SK-N-SH (cell line): Measurements from ENCODE around the gene KRTAP9-1. TPM values are rescaled to one million over a fixed set of nuclear protein-coding genes. Genes with fewer than 3 reads are reported as not detected.
"Not testable (repeated sequence)": the region's sequence is repeated elsewhere in the genome, so short reads cannot be mapped to it uniquely, and the experiment has no call there.

Experiments used
- CTCF ChIA-PET: fragments of 300-600, 350-600 bp; formaldehyde crosslinking; extraction: SDS; loops from one replicate; lab custom pipeline; 2021; lab: Yijun Ruan, JAX
- POLR2A ChIA-PET: fragments of 350-600 bp; sonication (Branson Sonifier 250); formaldehyde crosslinking; extraction: SDS; loops from one replicate; lab custom pipeline; 2020; ENCODE audit warnings: antibody characterized with exemption, inconsistent platforms; lab: Yijun Ruan, JAX
- DNase-seq: peaks from one replicate; pipeline ENCODE4 v3.0.0; 2012
- H2AFZ ChIP-seq: fragments of 200-600 bp; sonication (generic); 2 replicates; pipeline ENCODE4 v1.8.1; 2016; ENCODE audit warnings: antibody characterized with exemption, mild to moderate bottlenecking, low read depth
- H3F3A ChIP-seq: fragments of 200-600 bp; sonication (generic); replicated peaks from 2 replicates; pipeline ENCODE3; 2016; ENCODE audit warnings: antibody characterized with exemption, mild to moderate bottlenecking; ENCODE audit not compliant: insufficient read depth
- H3K27ac ChIP-seq, 2 experiments: fragments of 200-500 bp in 1 of 2; fragments of 200-600 bp in 1 of 2; sonication (Bioruptor generic) in 1 of 2; sonication (generic), shearing (Covaris generic) in 1 of 2; 2 replicates each; pipeline versions ENCODE4 v1.5.1 to v1.6.1; 2014 to 2016; ENCODE audit warnings: low read depth in 2 of 2, inconsistent platforms in 1 of 2, low read length in 1 of 2, mild to moderate bottlenecking in 1 of 2, mixed read lengths in 1 of 2
- H3K27me3 ChIP-seq: fragments of 200-600 bp; sonication (generic), shearing (Covaris generic); 2 replicates; pipeline ENCODE4 v1.6.1; 2016; ENCODE audit warnings: mixed run types; ENCODE audit not compliant: insufficient read depth
- H3K36me3 ChIP-seq, 2 experiments: fragments of 200-500 bp in 1 of 2; fragments of 200-600 bp in 1 of 2; sonication (Bioruptor generic) in 1 of 2; sonication (generic) in 1 of 2; replicated peaks in 1 of 2; 2 replicates each; pipeline versions ENCODE3 to v1.5.1; 2014 to 2016; ENCODE audit warnings: low read length in 1 of 2, mild to moderate bottlenecking in 1 of 2; ENCODE audit not compliant: insufficient read depth in 2 of 2, control insufficient read depth in 1 of 2
- H3K4me1 ChIP-seq, 2 experiments: fragments of 200-500 bp in 1 of 2; fragments of 200-600 bp in 1 of 2; sonication (Bioruptor generic) in 1 of 2; sonication (generic), shearing (Covaris generic) in 1 of 2; 2 replicates each; pipeline versions ENCODE4 v1.5.1 to v1.6.1; 2014 to 2016; ENCODE audit warnings: low read depth in 1 of 2, low read length in 1 of 2, mixed run types in 1 of 2; ENCODE audit not compliant: insufficient read depth in 2 of 2, control insufficient read depth in 1 of 2
- H3K4me2 ChIP-seq: fragments of 200-600 bp; sonication (generic), shearing (Covaris generic); 2 replicates; pipeline ENCODE4 v1.6.1; 2017; ENCODE audit warnings: mixed run types
- H3K4me3 ChIP-seq, 2 experiments: fragments of 200-500 bp in 1 of 2; fragments of 200-600 bp in 1 of 2; sonication (Bioruptor generic) in 1 of 2; sonication (generic), shearing (Covaris generic) in 1 of 2; 2 replicates each; pipeline versions ENCODE4 v1.5.1 to v1.8.1; 2014 to 2016; ENCODE audit warnings: low read depth in 2 of 2, inconsistent platforms in 1 of 2, low read length in 1 of 2, mild to moderate bottlenecking in 1 of 2, mixed read lengths in 1 of 2, moderate library complexity in 1 of 2
- H3K79me2 ChIP-seq: fragments of 200-600 bp; sonication (generic); 2 replicates; pipeline ENCODE4 v1.8.1; 2017; ENCODE audit warnings: mild to moderate bottlenecking; ENCODE audit not compliant: insufficient read depth
- H3K9ac ChIP-seq: fragments of 200-600 bp; sonication (generic); 2 replicates; pipeline ENCODE4 v1.6.1; 2017; ENCODE audit warnings: mixed run types
- H3K9me2 ChIP-seq: fragments of 200-600 bp; sonication (generic); 2 replicates; pipeline ENCODE4 v1.6.1; 2017; ENCODE audit warnings: mixed run types
- H3K9me3 ChIP-seq: fragments of 200-600 bp; sonication (generic); 2 replicates; pipeline ENCODE4 v1.6.1; 2017; ENCODE audit warnings: mixed run types, mild to moderate bottlenecking, moderate library complexity
- H4K20me1 ChIP-seq: fragments of 200-600 bp; sonication (generic); 2 replicates; pipeline ENCODE4 v1.6.1; 2017; ENCODE audit warnings: mild to moderate bottlenecking, mixed run types; ENCODE audit not compliant: insufficient read depth
- EP300 ChIP-seq, 2 experiments: IDR thresholded peaks; 2 replicates each; pipeline versions ENCODE4 v1.4.0 to v1.6.1; 2012; ENCODE audit warnings: borderline replicate concordance in 1 of 2, low read depth in 1 of 2, low read length in 1 of 2
- EZH2phosphoT487 ChIP-seq: fragments of 200-600 bp; sonication (generic); IDR thresholded peaks from 2 replicates; pipeline ENCODE4 v1.6.1; 2017; ENCODE audit warnings: low read depth, mixed run types, mild to moderate bottlenecking, antibody characterized with exemption, moderate library complexity, borderline replicate concordance
- NRF1 ChIP-seq: IDR thresholded peaks from 2 replicates; pipeline ENCODE4 v1.6.1; 2012; ENCODE audit warnings: low read depth, mild to moderate bottlenecking, low read length
- POLR2AphosphoS5 ChIP-seq: IDR thresholded peaks from 2 replicates; pipeline ENCODE4 v1.6.1; 2012; ENCODE audit warnings: low read depth, low read length
- RAD21 ChIP-seq: IDR thresholded peaks from 2 replicates; pipeline ENCODE4 v1.6.1; 2012; ENCODE audit warnings: mild to moderate bottlenecking, low read length
- RFX5 ChIP-seq: IDR thresholded peaks from 2 replicates; pipeline ENCODE4 v1.6.1; 2012; ENCODE audit warnings: mild to moderate bottlenecking, improper control_type of control experiment, low read length
- RXRA ChIP-seq: IDR thresholded peaks from 2 replicates; pipeline ENCODE4 v1.4.0; 2012; ENCODE audit warnings: low read depth, mild to moderate bottlenecking, borderline replicate concordance
- SIN3A ChIP-seq: IDR thresholded peaks from 2 replicates; pipeline ENCODE4 v1.6.1; 2012; ENCODE audit warnings: low read depth, mild to moderate bottlenecking, low read length, moderate library complexity, borderline replicate concordance
- SMC3 ChIP-seq: IDR thresholded peaks from 2 replicates; pipeline ENCODE4 v1.6.1; 2012; ENCODE audit warnings: low read depth, low read length, improper control_type of control experiment
- TAF1 ChIP-seq: IDR thresholded peaks from 2 replicates; pipeline ENCODE4 v1.6.1; 2012; ENCODE audit warnings: low read depth, mild to moderate bottlenecking, low read length, moderate library complexity, borderline replicate concordance
- TEAD4 ChIP-seq: IDR thresholded peaks from 2 replicates; pipeline ENCODE4 v1.4.0; 2012; ENCODE audit warnings: mild to moderate bottlenecking, borderline replicate concordance; ENCODE audit not compliant: insufficient read depth
- WGBS: methylation state at CpG from one replicate; pipeline ENCODE4 v1.1.6; 2017; ENCODE audit warnings: low lambda C conversion rate; 5-methylcytosine and 5-hydroxymethylcytosine counted together
- polyA plus RNA-seq, 3 experiments: library from polyadenylated mRNA; depleted of rRNA; stranded (reverse); fragments of >200 nt; gene quantifications; 2 replicates each; pipeline ENCODE4 v1.2.3, GENCODE V29; 2012
- TF ChIP-seq, protein P1 (sequence below): fragments of 200-600 bp; sonication (generic); IDR thresholded peaks from 2 replicates; pipeline ENCODE4 v1.6.1; 2017; ENCODE audit warnings: antibody characterized with exemption, mild to moderate bottlenecking, moderate library complexity
- TF ChIP-seq, protein P2 (sequence below): IDR thresholded peaks from 2 replicates; pipeline ENCODE4 v1.4.0; 2012; ENCODE audit warnings: low read depth, borderline replicate concordance
- TF ChIP-seq, protein P3 (sequence below): IDR thresholded peaks from 2 replicates; pipeline ENCODE4 v1.4.0; 2012; ENCODE audit warnings: low read depth, borderline replicate concordance
- TF ChIP-seq, protein P4 (sequence below): IDR thresholded peaks from 2 replicates; pipeline ENCODE4; 2012
- TF ChIP-seq, protein P5 (sequence below): fragments of 150-350 bp; IDR thresholded peaks from 2 replicates; pipeline ENCODE4 v1.6.1; 2017; ENCODE audit warnings: antibody characterized with exemption, low read length, low read depth, borderline replicate concordance
- TF ChIP-seq, protein P6 (sequence below): IDR thresholded peaks from 2 replicates; pipeline ENCODE4 v1.4.0; 2012; ENCODE audit warnings: low read depth

Gene KRTAP9-1
- not detected in 2 replicates for polyA plus RNA-seq (2012; rRNA removed)
- polyA plus RNA-seq (2012; cell fraction: cytosol; rRNA removed), result not detected in 2 replicates
- polyA plus RNA-seq (2012; cell fraction: nucleus; rRNA removed), result not detected in 2 replicates

DNA sequence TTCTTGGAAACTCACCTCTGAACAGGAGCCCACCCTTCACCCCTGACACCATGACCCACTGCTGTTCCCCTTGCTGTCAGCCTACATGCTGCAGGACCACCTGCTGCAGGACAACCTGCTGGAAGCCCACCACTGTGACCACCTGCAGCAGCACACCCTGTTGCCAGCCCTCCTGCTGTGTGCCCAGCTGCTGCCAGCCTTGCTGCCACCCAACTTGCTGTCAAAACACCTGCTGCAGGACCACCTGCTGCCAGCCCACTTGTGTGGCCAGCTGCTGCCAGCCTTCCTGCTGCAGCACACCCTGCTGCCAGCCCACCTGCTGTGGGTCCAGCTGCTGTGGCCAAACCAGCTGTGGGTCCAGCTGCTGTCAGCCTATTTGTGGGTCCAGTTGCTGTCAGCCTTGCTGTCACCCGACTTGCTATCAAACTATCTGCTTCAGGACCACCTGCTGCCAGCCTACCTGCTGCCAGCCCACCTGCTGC lies at the start of gene KRTAP9-1:
Gene KRTAP9-1 (plus strand): TSS at position 51 of the 482 bp plus-strand sequence. CDS start 0 bp downstream, at position 51.
- POLR2A ChIA-PET, H3F3A ChIP-seq, H3K9me2 ChIP-seq, H3K4me1 ChIP-seq, H3K4me3 ChIP-seq, H3K4me2 ChIP-seq, H3K9me3 ChIP-seq, DNase-seq, H3K79me2 ChIP-seq, H3K36me3 ChIP-seq, H4K20me1 ChIP-seq, CTCF ChIA-PET, H2AFZ ChIP-seq, H3K27ac ChIP-seq, H3K9ac ChIP-seq: not testable (repeated sequence)
- WGBS, result no CpG with 5 or more reads among the region's 1 CpG
- peaks cover 12% of the 10 kb centered on the region; the same call in 1 of the 2 replicates for H3K27me3 ChIP-seq

GRCh38 chr17:41140360-41141131 lies 49.1 kb upstream of the KRTAP9-1 start, which contains the start of gene KRTAP4-6:
Gene KRTAP4-6, minus strand, starts transcription at chr17:41140544. Its CDS starts 57 bp downstream, at chr17:41140487.
- Histone ChIP-seq H3K36me3 (no peaks in the 10 kb centered on the region), H3K9ac (no peak within 1 kb of the TSS), H3K4me1 (no peaks in the 10 kb centered on the region), H3K4me3 (no peak within 1 kb of the TSS), H3K27me3 (no peaks in the 10 kb centered on the region), H2AFZ (no peak within 1 kb of the TSS), H3F3A (no peaks in the 10 kb centered on the region), H4K20me1 (no peaks in the 10 kb centered on the region), H3K9me2 (no peaks in the 10 kb centered on the region), H3K4me2 (no peak within 1 kb of the TSS), H3K27ac (no peak within 1 kb of the TSS), H3K9me3 (0 out of 2 replicates have a peak, but pooled peaks cover 5% of the 10 kb centered on the region), H3K79me2 (no peaks in the 10 kb centered on the region)
- no peak for DNase-seq
- POLR2A ChIA-PET, result no interaction called here
- WGBS, result 15% methylated on average over 4 of the region's 6 CpGs
- CTCF ChIA-PET, result no interaction called here
- TF ChIP-seq RAD21, result no peak
- TF ChIP-seq EP300 (IDR thresholded peaks at IDR 0.05; ENCODE audit: borderline replicate concordance in 1 of 2, low read depth in 1 of 2, low read length in 1 of 2), result no peak
- TF ChIP-seq, protein P1, sequence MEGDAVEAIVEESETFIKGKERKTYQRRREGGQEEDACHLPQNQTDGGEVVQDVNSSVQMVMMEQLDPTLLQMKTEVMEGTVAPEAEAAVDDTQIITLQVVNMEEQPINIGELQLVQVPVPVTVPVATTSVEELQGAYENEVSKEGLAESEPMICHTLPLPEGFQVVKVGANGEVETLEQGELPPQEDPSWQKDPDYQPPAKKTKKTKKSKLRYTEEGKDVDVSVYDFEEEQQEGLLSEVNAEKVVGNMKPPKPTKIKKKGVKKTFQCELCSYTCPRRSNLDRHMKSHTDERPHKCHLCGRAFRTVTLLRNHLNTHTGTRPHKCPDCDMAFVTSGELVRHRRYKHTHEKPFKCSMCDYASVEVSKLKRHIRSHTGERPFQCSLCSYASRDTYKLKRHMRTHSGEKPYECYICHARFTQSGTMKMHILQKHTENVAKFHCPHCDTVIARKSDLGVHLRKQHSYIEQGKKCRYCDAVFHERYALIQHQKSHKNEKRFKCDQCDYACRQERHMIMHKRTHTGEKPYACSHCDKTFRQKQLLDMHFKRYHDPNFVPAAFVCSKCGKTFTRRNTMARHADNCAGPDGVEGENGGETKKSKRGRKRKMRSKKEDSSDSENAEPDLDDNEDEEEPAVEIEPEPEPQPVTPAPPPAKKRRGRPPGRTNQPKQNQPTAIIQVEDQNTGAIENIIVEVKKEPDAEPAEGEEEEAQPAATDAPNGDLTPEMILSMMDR, result no peak
- no peak for TF ChIP-seq RXRA
- TF ChIP-seq, protein P2, sequence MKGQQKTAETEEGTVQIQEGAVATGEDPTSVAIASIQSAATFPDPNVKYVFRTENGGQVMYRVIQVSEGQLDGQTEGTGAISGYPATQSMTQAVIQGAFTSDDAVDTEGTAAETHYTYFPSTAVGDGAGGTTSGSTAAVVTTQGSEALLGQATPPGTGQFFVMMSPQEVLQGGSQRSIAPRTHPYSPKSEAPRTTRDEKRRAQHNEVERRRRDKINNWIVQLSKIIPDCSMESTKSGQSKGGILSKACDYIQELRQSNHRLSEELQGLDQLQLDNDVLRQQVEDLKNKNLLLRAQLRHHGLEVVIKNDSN, result no peak; the same call in 1 of the 2 replicates
- no peak for TF ChIP-seq TAF1
- TF ChIP-seq NRF1, result no peak
- no peak for TF ChIP-seq TEAD4
- no peak for TF ChIP-seq RFX5
- TF ChIP-seq, protein P3, sequence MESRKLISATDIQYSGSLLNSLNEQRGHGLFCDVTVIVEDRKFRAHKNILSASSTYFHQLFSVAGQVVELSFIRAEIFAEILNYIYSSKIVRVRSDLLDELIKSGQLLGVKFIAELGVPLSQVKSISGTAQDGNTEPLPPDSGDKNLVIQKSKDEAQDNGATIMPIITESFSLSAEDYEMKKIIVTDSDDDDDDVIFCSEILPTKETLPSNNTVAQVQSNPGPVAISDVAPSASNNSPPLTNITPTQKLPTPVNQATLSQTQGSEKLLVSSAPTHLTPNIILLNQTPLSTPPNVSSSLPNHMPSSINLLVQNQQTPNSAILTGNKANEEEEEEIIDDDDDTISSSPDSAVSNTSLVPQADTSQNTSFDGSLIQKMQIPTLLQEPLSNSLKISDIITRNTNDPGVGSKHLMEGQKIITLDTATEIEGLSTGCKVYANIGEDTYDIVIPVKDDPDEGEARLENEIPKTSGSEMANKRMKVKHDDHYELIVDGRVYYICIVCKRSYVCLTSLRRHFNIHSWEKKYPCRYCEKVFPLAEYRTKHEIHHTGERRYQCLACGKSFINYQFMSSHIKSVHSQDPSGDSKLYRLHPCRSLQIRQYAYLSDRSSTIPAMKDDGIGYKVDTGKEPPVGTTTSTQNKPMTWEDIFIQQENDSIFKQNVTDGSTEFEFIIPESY, result no peak
- TF ChIP-seq, protein P4, sequence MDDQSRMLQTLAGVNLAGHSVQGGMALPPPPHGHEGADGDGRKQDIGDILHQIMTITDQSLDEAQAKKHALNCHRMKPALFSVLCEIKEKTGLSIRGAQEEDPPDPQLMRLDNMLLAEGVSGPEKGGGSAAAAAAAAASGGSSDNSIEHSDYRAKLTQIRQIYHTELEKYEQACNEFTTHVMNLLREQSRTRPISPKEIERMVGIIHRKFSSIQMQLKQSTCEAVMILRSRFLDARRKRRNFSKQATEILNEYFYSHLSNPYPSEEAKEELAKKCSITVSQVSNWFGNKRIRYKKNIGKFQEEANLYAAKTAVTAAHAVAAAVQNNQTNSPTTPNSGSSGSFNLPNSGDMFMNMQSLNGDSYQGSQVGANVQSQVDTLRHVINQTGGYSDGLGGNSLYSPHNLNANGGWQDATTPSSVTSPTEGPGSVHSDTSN, result no peak
- no peak for TF ChIP-seq POLR2AphosphoS5
- TF ChIP-seq, protein P5, sequence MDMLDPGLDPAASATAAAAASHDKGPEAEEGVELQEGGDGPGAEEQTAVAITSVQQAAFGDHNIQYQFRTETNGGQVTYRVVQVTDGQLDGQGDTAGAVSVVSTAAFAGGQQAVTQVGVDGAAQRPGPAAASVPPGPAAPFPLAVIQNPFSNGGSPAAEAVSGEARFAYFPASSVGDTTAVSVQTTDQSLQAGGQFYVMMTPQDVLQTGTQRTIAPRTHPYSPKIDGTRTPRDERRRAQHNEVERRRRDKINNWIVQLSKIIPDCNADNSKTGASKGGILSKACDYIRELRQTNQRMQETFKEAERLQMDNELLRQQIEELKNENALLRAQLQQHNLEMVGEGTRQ, result no peak
- no peak for TF ChIP-seq SIN3A
- no peak for TF ChIP-seq SMC3
- TF ChIP-seq, protein P6, sequence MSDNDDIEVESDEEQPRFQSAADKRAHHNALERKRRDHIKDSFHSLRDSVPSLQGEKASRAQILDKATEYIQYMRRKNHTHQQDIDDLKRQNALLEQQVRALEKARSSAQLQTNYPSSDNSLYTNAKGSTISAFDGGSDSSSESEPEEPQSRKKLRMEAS, result no peak
- TF ChIP-seq EZH2phosphoT487, result no peak
